Measurements from ENCODE around the gene SENP2.
A peak's percentile ranks its signal among the peaks of the same experiment; 100 is the strongest.
"Not testable (repeated sequence)": the region's sequence is repeated elsewhere in the genome, so short reads cannot be mapped to it uniquely, and the experiment has no call there.

SENP2 gene

DNA sequence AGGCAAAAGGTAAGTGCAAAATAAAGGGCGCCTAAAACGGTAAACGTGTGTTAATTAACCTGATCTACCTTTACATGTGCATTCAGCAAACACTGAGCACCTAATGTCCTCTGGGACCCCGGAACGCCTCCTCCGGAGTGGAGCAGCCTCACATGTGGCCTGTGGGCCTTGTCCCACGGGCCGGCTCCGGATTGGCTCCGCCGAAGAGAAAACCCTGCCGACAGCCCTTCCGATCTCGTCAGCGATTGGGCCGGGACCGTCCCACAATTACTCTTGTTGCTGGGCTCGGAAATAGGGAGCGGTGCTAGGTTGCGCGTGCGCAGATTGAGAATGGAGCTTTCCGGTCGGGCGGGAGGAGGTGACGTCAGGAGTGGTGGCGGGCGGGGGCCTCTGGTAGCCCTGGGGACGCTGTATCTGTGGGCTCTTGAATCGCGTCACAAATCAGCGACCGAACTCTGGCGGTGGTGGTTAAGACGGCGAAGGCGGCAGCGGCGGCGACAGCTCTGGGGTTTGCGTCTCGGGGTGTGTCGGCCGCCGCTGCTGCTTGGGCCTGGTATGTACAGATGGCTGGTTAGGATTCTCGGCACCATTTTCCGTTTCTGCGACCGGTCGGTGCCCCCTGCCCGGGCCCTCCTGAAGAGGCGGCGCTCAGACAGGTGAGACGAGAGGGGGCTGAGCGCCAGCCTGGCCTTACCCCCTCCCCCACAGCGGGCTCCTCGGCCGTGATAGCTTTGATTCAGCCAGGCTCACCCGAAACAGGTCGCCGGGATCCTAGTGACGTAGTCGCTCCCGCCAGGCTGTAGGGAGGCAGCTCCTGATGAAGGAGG is at the start of gene SENP2:
SENP2 (plus strand) TSS at position 437 of the 827 bp plus-strand sequence; CDS start at position 556, 119 bp downstream.
- peak; percentile 94 for DNase-seq (ENCODE audit: low read depth)

DNA sequence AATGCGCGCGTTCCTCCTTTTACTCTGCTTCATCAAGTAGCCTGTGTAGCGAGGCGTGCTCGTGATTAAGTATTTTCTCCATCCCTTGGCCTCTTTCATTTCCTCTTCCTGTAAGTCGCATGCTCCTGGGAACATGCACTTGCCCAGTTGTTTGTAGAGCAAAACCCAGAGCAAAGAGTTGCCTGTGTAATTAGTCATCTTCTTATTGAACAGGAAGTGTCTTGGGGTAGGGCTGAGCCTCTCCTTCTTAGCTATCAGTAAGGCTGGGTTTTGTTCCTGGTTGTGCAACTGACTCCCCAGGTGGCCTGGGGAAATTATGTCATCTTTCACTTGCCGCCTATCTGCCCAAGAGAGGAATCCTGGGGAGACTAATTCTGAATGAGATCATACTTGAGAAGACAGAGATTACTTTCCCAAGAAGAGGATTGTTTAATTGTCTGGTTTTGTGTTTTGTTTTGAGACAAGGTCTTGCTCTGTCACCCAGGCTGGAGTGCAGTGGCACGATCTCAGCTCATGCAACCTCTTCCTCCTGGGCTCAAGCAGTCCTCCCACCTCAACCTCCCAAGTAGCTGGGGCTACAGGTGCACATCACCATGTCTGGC is 48.6 kb upstream of the SENP2 start:
- DNase-seq (ENCODE audit: low read depth): peak; percentile 95

DNA sequence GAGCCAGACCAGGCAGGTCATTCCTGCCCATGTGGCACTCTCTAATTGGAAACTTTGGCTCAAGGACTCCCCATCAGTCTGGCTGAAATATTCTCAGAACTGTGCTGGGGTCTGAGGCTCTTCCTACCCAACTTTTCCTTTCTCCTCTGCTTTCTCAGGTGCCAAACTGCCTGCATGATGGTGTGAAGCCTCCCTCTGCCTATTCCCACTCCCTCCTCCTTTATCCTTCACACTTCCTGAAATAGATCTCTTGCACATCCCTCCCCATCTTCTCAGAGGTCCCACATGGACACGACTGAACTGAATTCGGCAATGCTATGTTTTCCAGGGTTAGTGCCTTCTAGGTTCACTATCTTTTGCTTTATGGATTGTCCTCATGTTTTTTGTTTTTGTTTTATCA is 46.2 kb upstream of the SENP2 start:
- DNase-seq (ENCODE audit: low read depth): no peak

DNA sequence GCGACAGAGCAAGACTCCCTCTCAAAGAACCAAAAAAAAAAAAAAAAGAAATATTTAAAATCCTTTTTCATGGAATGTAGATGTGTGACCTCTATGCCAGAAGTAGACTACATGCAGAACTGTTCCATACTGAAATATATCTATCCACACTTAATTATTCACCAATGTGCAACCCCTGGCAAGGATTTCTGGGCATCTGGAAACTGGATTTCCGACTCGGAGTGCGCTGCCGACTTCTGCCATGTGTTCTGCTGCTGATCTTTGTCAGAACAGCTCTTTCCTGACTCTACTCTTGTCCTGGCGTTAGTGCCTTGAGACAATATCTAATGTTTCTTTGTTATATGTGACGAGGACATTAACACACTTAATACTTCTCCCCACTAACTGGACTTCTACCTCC is 45.4 kb upstream of the SENP2 start:
- DNase-seq (ENCODE audit: low read depth): no peak

DNA sequence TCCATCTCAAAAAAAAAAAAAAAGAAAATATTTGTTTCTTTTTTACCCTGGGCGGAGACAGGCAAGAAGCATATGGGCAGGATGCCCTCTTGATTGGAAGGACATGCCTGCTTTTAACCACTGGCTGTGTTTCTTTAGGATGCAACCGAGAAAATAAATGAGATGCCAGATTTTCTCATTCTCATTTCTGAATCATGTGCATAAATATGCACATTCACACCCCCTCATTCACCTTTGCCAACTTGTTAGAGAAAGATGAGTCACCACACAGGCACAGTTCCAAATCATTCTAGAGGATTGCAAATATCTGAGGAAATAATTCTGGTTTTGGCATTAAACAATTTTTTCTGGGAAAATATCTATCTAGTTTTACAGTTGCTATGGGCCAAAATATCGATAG is 37.0 kb upstream of the SENP2 start:
- DNase-seq (ENCODE audit: low read depth): peak; percentile 95

DNA sequence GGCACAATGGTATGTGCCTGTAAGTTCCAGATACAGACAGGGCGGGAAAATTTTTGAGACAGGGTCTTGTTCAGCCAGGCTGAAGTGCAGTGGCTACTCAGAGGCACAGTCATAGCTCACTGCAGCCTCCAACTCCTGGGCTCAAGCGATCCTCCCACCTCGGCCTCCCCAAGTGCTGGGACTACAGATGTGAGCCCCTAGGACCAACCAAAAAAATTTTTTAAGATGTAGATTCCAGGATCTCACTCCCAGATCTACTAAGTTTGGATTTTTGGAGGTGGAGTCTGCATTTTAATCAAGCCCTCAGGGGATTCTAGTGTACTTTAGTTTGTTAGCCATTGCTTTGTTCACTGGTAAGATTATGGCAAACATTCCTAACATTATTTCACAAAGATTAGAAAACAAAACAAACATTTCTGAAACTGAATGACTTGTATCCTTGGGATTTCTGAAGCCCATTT is 36.4 kb upstream of the SENP2 start:
- no peak for DNase-seq (ENCODE audit: low read depth)

DNA sequence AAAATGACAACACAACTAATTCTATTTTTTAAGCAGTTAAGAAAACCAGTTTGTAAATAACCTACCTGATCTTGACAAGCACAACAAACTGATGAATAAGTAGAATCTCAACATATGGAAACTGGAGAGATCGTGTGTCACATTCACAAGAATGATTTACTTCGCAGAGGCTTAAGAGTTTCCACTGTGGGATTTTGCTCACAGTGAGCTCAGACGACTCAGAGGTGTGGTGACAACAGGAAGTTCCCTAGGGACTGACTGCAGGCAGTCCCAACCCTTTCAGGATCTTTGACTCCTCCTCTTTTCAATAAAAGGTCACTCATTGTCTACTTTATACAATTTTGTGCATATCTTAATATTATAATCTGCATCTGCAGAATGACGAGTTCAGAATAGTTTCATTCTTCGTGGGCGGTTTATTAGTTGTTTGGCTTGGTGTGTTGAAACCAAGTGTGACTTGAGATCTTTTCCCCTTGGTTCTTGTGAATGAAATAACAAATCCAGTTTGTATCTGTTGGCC is 33.7 kb upstream of the SENP2 start, which contains the start of gene LIPH:
LIPH (minus strand) TSS at position 231 of the 520 bp plus-strand sequence; CDS start at position 114, 117 bp downstream.
- no peak for DNase-seq (ENCODE audit: low read depth)

DNA sequence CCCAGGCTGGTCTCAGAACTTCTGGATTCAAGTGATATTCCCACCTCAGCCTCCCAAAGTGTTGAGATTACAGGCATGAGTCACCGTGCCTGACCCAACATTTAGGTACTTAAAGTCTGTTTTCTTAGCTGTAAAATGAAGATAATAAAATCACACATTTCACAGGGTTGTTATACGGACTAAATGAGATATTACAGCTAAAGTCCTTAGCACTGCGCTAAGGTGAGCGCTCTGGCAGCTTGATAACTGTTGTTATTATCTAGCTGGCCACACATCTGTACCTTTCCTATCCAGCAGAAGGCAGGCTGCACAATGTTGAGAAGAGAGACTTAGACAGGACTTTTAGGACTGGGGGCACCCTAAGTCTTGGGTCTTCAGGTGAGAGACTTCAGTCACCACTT is 31.0 kb upstream of the SENP2 start:
- DNase-seq (ENCODE audit: low read depth): no peak

DNA sequence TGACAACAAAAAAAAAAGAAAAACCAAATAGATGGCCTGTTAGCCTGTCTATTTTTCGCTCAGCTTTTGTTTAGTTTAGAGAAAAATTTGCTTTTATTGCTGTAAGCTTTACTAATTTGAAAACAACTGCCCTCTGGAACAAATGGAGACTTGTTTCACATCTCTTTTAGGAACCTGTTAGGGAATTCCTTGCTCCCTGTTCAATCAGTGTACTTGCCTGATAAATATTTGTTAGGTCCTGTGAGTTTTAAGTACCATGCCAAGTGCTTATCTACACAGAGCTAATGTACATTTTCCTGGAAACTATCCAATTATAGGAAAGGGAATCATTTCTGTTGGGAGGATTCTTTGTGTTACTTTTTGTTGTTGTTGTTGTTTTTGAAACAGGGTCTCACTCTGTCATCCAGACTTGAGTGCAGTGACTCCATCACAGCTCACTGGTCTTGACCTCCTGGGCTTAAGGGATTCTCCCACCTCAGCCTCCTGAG is 30.2 kb upstream of the SENP2 start:
- no peak for DNase-seq (ENCODE audit: low read depth)

DNA sequence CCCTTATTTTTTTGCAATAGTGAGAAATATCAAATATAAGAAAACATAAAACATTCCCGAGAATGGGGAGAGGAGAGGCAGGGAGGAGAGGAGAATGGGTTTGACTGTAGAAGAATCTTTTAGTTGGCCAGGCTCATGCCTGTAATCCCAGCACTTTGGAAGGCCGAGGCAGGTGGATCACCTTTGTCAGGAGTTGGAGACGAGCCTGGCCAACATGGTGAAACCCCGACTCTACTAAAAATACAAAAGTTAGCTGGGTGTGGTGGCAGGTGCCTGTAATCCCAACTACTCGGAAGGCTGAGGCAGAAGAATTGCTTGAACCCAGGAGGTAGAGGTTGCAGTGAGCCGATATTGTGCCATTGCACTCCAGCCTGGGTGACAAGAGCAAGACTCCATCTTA is 29.5 kb upstream of the SENP2 start:
- DNase-seq (ENCODE audit: low read depth): not testable (repeated sequence)

DNA sequence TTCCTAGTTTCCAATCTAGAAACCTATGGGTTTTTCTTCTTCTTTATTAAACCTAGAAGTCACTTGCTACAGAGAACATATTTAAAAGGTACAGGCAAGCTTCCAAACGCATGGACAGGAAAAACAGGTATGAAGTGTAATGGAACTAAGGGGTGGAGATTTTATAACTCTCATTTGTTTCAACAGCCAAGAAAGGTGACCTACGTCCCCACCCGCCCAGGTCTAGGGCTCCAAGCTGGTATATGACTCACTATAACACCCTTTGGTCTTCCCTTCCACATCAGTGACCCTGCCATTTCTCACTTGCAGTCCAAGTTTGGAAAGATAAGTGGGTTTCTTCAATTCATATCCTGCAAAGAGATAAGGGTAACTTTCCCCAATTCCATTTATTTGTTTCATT is 27.7 kb upstream of the SENP2 start:
- DNase-seq (ENCODE audit: low read depth): no peak

DNA sequence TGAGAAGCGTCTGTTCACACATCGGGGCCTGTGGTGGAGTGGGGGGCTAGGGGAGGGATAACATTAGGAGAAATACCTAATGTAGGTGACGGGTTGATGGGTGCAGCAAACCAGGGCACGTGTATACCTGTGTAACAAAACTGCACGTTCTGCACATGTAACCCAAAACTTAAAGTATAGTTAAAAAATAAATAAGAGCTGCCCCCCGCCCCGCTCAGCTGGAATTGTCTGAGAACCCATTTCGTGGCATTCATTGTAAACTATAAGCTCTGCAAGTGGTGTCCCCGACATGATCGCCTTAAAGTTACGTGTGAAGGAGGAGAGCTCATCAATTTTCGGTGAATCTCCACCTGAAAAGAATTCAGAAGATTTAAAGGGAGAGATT is 26.4 kb upstream of the SENP2 start:
- no peak for DNase-seq (ENCODE audit: low read depth)

DNA sequence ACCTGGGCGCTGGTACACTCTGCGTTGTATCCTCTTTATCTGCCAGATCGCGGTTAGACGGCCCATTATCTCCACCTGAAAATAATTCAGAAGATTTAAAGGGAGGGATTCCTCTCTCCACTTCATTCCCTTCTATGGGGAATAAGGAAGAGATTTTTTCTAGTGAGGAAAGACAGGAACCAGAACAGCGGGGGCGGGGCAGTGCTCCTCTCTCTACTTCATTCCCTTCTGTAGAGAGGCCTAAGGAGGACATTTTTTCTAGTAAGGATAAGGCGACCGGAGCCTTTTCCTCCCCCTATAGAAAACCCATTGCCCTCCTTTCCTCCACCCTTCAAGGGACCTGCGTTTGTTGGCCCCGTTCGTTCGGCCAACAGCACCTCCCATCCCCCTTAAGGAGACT is 25.4 kb upstream of the SENP2 start:
- DNase-seq (ENCODE audit: low read depth): no peak

DNA sequence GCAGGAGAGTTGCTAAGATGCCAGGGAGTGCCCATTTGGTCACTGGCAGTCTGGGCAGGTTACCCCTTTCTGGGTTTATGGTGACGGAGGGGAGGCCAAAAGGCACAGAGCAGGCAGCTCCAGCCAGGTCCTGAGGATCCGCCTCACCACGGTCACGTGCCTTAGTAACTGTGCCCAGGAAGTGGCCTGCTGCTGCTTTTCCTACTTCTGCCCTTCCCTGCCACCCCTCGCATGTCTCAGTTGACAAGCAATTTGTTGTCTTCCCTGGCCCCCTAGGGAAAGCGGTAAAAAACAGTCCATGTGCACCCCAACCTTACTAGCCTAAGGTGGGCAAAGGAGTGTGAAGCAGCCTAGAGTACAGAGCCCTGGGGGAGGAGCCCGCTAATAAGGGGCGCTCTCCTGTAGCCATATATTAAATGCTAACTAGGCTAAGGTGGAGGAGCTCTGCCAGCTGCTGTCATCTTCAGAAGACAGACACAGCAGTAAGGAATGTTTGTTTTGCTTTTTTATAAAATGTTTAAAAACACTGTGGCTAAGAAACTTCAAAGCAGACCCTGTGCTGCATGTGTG is 24.6 kb upstream of the SENP2 start:
- DNase-seq (ENCODE audit: low read depth): no peak

DNA sequence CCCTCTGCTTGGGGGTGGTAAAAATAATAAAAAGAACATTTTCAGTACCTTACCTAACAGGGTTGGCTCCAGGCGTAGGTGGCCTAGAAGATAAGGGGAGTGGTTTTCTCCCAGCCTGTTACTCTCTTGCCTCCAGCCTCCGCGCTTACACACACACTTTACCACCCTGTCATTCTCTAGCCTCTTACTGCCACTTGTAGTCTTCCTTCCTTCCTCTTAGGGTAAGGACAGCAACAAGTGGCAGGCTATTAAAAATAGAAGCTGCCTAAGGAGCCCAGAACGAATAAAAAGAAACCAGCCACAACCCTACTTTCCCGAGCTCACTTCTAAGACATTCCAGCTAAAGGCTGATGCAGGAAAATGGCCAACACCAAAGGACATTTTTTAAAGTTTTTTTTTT is 24.1 kb upstream of the SENP2 start:
- no peak for DNase-seq (ENCODE audit: low read depth)

DNA sequence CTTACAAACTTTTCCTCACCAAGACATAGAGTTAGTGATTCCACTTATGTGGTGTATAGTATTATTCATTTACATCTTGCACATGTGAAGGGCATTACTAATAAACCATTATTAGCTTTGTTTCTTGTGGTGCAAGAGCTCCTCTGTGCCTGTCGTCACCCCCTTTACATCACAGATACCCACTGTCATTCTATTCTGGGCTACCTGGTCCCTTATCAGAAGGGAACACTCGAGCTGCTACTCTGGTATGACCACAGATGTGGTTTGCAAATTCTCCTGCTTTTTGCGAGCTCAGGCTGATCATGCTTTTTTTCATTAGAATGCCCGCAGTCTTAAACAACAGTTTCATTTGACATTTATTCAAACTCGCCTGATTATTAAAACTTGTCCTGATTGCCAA is 13.9 kb upstream of the SENP2 start:
- no peak for DNase-seq (ENCODE audit: low read depth)

DNA sequence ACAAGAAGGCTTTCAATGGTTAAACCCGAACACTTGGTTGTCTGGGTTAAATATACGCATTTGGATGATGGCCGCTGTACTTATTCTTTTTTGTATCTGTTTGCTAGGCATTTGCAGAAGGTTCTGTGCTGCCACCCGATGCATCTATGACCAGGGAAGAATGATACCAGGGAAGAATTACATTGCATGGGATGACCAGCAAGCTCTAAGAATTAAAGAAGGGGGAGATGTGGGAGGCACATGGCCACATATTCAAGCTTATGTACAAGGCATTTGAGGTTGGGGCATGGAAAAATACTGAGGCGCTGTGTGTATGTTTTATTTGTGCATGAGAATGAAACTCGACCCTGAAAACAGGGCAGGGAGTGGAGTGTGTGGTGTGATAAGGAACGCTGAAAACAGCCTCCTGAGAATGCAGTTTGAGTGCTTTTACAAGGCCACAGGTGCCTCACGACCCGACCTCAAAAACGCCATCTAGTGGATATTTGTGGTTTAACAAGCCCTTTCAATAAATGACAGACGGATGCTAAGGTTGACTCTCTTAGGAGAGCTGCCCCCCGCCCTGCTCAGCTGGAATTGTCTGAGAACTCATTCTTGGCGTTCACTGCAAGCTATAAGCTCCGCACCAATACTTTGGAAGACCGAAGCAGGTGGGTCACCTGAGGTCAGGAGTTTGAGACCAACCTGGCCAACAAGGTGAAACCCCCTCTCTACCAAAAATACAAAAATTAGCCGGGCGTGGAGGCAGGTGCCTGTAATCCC is 10.8 kb upstream of the SENP2 start:
- not testable (repeated sequence) for DNase-seq (ENCODE audit: low read depth)

DNA sequence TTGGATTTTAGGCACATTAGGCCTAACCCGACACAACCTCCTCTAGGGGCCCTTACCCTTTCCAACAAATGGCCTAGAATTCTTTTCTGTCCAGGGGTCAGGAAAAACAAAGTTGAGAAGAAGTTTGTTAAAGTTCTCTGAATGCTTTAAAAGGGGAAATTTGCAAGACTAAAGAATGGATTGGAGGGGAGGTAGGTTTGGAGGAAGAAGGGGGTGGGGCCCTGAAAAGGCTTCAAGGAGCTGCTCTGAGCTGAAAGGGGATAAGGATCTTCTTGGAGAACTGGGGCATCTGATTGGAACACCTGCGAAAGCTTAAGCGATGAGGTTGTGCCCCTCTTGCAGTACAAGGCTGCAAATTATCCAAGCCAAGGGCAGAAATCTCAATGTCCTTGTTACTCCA is 3.9 kb upstream of the SENP2 start:
- DNase-seq (ENCODE audit: low read depth): no peak

DNA sequence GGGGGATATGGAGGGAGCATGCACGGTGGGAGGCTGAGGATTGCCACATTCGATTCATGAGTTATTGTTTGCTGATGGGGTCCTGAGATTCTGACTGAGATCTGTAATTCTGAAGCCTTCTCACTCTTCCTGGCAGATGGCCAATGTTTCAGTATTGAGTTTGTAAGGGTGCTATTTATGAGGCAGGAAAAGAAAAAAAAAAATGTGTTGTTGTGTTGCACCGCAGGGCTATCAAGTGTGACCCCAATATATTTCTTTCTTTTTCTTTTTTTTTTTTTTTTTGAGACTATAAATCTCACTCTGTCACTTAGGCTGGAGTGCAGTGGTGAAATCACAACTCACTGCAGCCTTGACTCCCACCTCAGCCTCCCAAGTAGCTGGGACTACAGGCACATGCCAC is 3.2 kb upstream of the SENP2 start:
- no peak for DNase-seq (ENCODE audit: low read depth)

DNA sequence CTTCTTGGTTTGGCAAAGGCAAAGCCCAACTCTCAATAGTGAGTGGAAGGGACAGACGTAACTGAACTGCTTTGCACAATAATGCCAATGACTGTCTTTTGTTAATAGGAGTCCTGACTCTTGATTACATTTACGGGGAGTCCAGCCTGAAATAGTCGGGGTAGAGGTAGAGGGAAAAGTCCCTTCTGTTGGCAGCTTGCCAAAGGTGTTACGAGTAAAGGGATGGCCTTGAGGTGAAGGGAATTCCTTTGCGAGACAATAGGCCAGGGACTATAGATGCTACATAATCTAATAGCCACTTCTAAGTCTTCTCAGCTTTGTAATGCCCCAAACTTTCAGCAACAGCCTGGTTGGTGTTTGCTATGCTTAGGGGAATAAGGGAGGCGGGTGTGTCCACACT is 2.2 kb upstream of the SENP2 start:
- no peak for DNase-seq (ENCODE audit: low read depth)

DNA sequence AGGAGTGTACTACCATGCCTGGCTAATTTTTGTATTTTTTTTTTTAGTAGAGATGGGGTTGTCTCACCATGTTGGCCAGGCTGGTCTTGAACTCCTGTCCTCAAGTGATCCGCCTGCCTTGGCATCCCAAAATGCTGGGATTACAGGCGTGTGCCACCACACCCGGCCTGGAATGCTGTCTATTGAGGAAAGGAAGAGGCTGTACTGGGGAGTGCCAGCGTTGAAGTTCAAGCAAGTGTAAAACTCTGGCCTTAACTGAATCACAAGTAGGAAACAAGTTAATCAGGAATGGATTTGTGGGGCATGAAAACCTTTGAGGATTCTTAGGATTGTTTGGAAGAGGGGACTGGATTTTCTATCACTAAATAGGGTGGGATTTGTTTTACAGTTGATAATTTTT is 1.4 kb upstream of the SENP2 start:
- no peak for DNase-seq (ENCODE audit: low read depth)

DNA sequence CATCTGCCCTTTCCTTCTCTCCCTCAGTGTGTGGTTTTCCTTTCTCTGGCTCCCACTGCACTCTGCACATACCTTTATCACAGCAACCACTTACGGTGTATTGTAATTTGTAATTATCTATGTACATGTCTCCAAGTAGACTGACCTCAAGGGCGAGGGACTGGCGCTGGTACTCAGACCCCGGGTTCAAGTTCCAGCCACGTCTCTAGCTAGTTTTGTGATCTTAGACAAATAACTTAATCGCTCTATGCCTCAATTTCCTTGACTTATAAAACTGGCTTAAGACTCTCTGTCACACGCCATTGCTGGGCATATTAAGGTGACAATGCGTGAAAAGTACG is 607 bp upstream of the SENP2 start:
- DNase-seq (ENCODE audit: low read depth): no peak

Measured in non-pigmented ciliary epithelial cell (primary cell).